Measurements from ENCODE around the gene MVP.

- TF ChIP-seq CTCF (IDR thresholded peaks at IDR 0.05; ENCODE audit: poor library complexity, severe bottlenecking) (no peak), MXI1 (conservative IDR thresholded peaks at IDR 0.05; ENCODE audit: poor library complexity, severe bottlenecking) (no peak), POLR2AphosphoS5 (IDR thresholded peaks at IDR 0.05) (no peak)
Observed at GRCh38 chr16:29844575-29845331, 24.5 kb downstream of the MVP start.

Measured in neural cell (in vitro differentiated cells).